Measurements from ENCODE around the gene KCNK6.

Gene KCNK6

DNA sequence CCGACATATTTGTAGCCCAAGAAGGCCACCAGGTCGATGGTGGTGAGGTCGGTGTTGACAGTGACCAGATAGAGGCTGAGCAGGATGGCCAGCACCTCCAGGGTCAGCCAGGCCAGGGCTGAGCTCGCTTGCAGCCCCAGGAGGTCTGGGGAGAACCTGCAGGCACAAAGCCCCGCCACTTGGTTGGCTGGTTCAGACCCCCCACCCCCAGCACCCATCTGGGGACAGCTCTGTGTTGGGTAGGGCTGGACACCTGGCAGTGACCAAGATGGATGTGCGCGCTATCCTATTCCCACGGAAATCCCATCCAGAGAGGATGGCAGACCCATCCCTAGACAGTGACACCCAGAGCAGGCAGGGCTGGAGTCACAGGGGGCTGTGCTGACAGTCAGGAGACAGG, 12.0 kb upstream of the KCNK6 start:
- H3K27me3 Mint-ChIP-seq: no peaks in the 10 kb centered on the region
- peaks cover 8% of the 10 kb centered on the region for H3K4me1 Mint-ChIP-seq
- DNase-seq: no peak
- peaks cover 15% of the 10 kb centered on the region for H3K36me3 Mint-ChIP-seq
- H3K4me3 Mint-ChIP-seq: no peak overlapping the region
- H3K9me3 Mint-ChIP-seq: no peaks in the 10 kb centered on the region
- no peak overlapping the region for H3K27ac Mint-ChIP-seq
- CTCF ChIA-PET: no interaction called here

DNA sequence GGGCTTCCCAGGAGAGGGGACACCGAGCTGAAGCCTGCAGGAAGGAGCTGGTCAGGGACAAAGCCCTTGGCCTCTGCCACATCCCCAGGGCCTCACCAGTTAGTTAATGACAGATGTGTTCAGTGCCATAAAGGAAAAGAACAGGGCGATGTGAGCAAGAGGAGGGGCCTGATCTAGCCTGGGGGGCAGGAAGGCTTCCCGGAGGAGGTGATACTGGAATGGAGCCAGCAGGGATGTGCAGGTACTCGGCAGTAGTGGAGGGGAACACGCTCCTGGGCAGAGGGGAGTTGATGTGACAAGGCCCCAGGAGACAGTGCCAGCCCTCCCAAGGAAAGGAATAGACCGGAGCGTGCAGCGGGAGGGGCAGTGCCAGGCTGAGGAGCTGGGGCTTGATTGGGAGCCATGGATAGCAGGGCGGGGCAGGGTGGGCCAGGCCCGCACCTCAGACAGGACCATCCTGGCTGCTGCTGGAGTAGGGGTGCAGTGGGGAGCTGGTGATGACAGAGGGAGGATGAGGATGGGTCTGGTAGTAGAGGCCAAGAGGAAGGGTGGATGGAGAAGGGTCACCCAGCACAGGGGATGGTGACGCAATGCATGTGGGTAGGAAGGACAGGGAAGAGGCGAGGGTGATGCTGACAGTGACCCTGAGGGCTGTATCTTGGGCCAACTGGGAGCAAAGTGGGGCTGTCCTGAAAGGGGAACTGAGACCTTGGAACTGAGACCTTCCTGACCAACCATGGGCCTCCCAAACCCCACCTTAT, 11.5 kb upstream of the KCNK6 start:
- CTCF ChIA-PET: no interaction called here

DNA sequence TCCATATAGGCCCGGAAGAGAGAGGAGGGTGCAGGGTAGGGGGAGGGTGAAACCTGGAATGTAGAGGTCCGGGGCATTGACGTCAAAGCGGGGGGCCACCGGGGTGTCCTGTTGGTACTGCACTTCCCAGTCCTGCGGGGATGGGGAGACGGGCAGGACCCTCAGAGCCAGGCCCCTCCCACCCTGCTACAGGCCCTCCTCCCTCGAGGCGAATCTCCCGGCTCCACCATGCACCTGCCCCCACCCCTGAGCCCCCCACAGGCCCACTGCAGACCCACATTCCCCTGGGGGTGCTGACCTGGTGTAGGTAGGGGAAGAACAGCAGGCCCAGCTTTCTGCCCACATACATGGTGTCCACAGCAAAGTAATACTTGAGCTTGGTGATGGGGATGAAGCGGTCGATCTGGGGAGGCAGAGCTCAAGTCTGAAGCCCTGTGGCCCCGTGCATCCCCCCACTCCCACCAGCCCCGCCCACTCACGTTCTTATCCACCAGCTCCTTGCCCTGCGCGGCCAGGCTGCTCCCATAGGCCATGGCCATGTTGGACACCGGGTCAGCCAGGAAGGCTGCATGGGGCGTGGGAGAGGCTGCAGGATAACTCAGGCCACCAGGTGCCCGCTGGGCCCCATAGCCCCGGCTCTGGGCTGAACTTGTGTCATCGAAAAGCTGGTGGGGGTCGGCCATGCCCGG, 10.6 kb upstream of the KCNK6 start:
- DNase-seq: no peak
- no peak overlapping the region for H3K4me3 Mint-ChIP-seq
- H3K27me3 Mint-ChIP-seq: no peaks in the 10 kb centered on the region
- CTCF ChIA-PET: no interaction called here
- no peak overlapping the region for H3K27ac Mint-ChIP-seq
- H3K4me1 Mint-ChIP-seq: peaks cover 18% of the 10 kb centered on the region
- H3K9me3 Mint-ChIP-seq: no peaks in the 10 kb centered on the region
- peaks cover 18% of the 10 kb centered on the region for H3K36me3 Mint-ChIP-seq

More for the DNA sequence above, 11.5 kb upstream of the KCNK6 start:
- Mint-ChIP-seq H3K9me3 (no peaks in the 10 kb centered on the region), H3K27me3 (no peaks in the 10 kb centered on the region), H3K4me1 (peaks cover 11% of the 10 kb centered on the region), H3K27ac (peak overlapping the region; percentile 33), H3K36me3 (peaks cover 15% of the 10 kb centered on the region), H3K4me3 (no peak overlapping the region)
- DNase-seq: no peak

DNA sequence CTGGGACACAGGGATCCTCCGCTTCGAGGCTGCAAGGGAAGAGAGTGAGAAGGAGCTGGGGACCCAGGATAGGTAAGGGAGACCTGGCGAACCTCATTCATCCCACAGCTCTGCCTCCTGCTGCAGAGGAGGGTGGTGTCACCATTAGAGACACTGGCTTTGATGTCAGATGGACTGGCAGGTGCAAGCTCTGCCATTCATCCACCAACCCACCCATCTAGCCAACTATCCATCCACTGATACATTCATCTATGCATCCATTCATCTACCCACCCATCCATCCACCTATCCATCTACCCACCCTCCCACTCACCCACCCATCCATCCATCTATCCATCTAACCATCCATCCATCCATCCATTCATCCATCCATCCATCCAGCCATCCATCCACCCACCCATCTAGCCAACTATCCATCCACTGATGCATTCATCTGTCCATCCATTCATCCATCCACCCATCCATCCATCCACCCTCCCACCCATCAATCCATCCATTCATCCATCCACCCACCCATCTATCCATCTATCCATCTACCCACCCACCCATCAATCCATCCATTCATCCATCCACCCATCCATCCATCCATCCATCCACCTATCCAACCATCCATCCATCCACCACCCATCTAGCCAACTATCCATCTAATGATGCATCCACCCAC, 9.9 kb upstream of the KCNK6 start:
- no peaks in the 10 kb centered on the region for H3K27me3 Mint-ChIP-seq
- H3K9me3 Mint-ChIP-seq: no peaks in the 10 kb centered on the region
- H3K36me3 Mint-ChIP-seq: peaks cover 19% of the 10 kb centered on the region
- CTCF ChIA-PET: interaction anchor here (1.6 kb wide), 1 partner anchor 93 kb away, joined by 3 read pairs; the partner anchor contains the start of gene FAM98C
- H3K4me1 Mint-ChIP-seq: peaks cover 21% of the 10 kb centered on the region
- H3K27ac Mint-ChIP-seq: no peak overlapping the region
- H3K4me3 Mint-ChIP-seq: no peak overlapping the region
- no peak for DNase-seq

DNA sequence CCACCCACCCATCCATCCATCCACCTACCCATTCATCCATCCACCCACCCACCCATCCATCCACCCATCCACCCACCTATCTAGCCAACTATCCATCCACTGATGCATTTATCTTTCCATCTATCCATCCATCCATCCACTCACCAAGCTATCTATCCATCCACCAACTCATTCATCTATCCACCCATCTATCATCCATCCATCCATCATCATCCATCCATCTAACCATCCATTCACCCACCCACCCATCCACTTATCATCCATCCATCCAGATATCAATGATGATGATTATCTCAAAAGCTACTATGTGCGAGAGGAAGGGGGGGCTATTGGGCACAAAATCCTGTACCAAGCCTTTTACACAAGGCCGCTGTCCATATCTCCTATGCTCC, 9.4 kb upstream of the KCNK6 start:
- Mint-ChIP-seq H3K27ac (no peak overlapping the region), H3K9me3 (no peaks in the 10 kb centered on the region), H3K36me3 (peaks cover 19% of the 10 kb centered on the region), H3K4me1 (peaks cover 24% of the 10 kb centered on the region), H3K4me3 (no peak overlapping the region), H3K27me3 (no peaks in the 10 kb centered on the region)
- CTCF ChIA-PET: interaction anchor here (1.6 kb wide), 1 partner anchor 93 kb away, joined by 3 read pairs; the partner anchor contains the start of gene FAM98C
- DNase-seq: no peak

DNA sequence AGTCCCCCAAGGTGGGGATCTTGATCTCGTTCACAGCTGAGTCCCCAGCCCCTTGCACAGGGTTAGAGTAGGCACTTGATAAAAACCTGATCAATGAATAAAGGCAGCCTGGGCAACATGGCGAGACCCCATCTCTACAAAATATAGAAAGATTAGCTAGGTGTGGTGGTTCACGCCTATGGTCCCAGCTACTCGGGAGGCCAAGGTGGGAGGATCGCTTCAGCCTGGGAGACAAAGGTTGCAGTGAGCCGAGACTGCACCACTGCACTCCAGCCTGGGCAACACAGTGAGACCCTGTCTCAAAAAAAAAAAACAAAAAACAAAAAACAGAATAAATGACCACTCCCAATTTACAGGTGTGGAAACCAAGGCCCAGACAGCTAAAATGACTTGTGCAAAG, 8.7 kb upstream of the KCNK6 start:
- CTCF ChIA-PET: interaction anchor here (1.6 kb wide), 1 partner anchor 92 kb away, joined by 3 read pairs; the partner anchor contains the start of gene FAM98C
- H3K9me3 Mint-ChIP-seq: no peaks in the 10 kb centered on the region
- peaks cover 26% of the 10 kb centered on the region for H3K4me1 Mint-ChIP-seq
- peaks cover 19% of the 10 kb centered on the region for H3K36me3 Mint-ChIP-seq
- no peak for DNase-seq
- H3K27me3 Mint-ChIP-seq: no peaks in the 10 kb centered on the region
- H3K4me3 Mint-ChIP-seq: no peak overlapping the region
- no peak overlapping the region for H3K27ac Mint-ChIP-seq

DNA sequence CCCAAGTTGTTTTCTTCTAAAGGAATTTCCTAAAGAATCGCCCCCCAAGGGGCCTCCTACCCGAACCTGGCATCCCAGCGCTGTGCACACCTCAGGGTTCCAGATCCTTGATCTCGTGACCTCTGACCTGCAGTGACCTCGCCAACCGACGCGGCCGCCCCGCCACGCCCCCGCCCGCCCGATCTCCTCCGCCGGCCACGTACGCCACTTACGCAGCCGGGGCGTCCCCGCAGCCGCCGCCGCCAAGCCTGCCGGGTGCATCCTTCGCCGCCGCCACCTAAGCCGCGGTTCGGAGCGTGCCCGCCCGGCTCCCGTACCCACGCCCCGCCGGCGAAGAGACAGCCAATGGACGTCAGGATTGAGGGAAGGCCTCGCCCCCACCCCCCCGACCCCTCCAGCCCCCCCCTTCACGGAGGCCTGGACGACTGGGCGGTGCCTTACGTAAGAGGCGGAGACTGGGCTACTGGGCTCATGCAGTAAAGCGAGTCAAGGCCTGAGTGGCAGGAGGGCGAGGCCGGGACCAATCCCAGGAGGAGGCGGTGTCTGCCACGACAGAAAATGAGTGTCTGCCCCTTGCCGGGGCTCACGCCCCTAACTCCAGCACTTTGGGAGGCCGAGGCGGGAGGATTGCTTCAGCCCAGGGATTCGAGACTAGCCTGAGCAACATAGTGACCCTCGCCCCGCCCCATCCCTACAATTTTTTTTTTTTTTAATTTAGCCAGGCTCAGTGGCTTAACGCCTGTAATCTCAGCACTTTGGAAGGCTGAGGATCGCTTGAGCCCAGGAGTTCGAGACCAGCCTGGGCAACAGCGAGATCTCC, 3.8 kb upstream of the KCNK6 start, which contains the start of gene YIF1B:
YIF1B (minus strand) TSS at position 291 of the 820 bp plus-strand sequence; CDS start at position 261, 30 bp downstream.
- no peaks in the 10 kb centered on the region for H3K9me3 Mint-ChIP-seq
- peak within 1 kb of the TSS; percentile 90 for H3K27ac Mint-ChIP-seq
- H3K27me3 Mint-ChIP-seq: peaks cover 3% of the 10 kb centered on the region
- DNase-seq: peak; percentile 97
- CTCF ChIA-PET: no interaction called here
- peaks cover 61% of the 10 kb centered on the region for H3K4me1 Mint-ChIP-seq
- H3K4me3 Mint-ChIP-seq: peak within 1 kb of the TSS; percentile 76
- peaks cover 10% of the 10 kb centered on the region for H3K36me3 Mint-ChIP-seq

DNA sequence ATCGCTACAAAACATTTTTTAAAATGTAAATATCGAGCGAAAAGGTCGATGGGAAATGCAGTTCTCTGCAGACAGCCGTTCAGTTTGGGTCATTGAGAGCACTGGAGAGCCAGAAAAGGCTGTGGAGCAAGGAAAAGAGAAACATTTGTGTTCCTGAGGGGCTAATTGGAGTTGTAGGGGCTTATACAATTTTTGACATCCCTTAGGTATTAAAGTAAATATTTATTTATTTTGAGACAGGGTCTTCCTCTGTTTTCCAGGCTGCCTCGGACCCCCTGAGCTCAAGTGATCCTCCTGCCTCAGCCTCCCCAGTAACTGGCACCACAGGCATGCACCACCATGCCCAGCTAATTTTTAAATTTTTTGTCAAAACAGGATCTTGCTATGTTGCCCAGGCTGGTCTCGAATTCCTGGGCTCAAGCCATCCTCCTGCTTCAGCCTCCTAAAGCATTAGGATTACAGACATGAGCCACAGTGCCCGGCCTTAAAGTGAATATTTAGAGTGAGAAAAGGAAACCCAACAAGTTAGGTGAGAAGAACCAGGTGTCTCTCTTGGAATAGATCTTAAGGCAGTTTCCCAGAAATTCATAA, 3.1 kb upstream of the KCNK6 start:
- Mint-ChIP-seq H3K36me3 (peaks cover 8% of the 10 kb centered on the region), H3K4me3 (peak overlapping the region; percentile 76), H3K4me1 (peaks cover 68% of the 10 kb centered on the region), H3K9me3 (no peaks in the 10 kb centered on the region), H3K27me3 (peaks cover 3% of the 10 kb centered on the region), H3K27ac (peak overlapping the region; percentile 90)
- CTCF ChIA-PET: no interaction called here
- no peak for DNase-seq

DNA sequence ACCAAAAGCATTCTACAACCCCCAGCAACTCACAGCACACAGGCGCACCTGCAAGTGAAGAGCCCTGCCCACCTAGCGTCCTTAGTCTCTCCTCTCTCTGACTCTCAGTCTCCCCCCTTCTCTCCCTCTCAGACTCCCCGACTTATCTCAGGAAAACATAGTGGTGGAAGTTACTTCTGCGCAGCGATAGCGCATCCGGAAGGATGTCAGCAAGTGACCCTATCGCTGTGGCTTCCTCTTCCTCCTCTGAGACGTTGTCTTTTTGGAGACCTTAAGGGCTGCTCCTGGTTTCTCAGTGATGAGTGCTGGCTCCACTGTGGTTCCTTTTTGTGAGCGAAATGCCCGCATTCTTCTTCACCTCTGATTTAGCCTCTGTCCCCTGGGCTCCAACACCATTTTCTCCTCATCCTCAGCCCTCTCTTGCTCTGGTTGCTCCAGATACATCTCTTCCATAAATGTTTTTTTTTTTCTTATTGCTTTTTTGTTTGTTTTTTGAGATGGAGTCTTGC, 2.5 kb upstream of the KCNK6 start:
- peaks cover 3% of the 10 kb centered on the region for H3K27me3 Mint-ChIP-seq
- H3K9me3 Mint-ChIP-seq: no peaks in the 10 kb centered on the region
- DNase-seq: peak; percentile 62
- H3K27ac Mint-ChIP-seq: peak overlapping the region; percentile 90
- peaks cover 11% of the 10 kb centered on the region for H3K36me3 Mint-ChIP-seq
- H3K4me3 Mint-ChIP-seq: peak overlapping the region; percentile 76
- CTCF ChIA-PET: interaction anchor here (1.9 kb wide), 1 partner anchor 18 kb away, joined by 8 read pairs; the partner anchor contains the start of gene CATSPERG
- H3K4me1 Mint-ChIP-seq: peaks cover 74% of the 10 kb centered on the region

DNA sequence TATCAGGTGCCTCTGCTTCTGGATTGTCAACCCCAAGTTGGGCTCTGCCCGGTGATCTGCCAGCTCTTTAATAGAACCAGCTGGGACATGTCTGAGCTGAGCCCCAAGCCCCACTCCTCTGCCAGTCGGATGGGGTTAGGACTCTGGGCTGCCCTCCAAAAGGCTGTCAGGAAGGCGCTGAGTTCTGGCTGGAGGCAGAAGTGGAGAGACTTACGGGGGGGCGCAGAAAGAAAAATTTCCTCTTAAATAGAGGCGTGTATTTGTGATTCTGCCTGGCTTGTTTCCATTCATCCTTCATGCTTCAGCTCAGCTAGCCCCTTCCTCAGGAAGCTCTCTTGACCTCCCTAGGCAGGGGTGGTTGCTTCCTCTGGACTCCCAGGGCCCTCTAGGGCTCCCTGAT, 985 bp upstream of the KCNK6 start:
- Mint-ChIP-seq H3K9me3 (no peaks in the 10 kb centered on the region), H3K27ac (peak overlapping the region; percentile 74), H3K36me3 (peaks cover 9% of the 10 kb centered on the region), H3K4me1 (peaks cover 69% of the 10 kb centered on the region), H3K4me3 (peak overlapping the region; percentile 84), H3K27me3 (peaks cover 3% of the 10 kb centered on the region)
- CTCF ChIA-PET: interaction anchor here (0.9 to 1.9 kb wide), 3 partner anchors 12 to 74 kb away, joined by 3 to 8 read pairs (median 4); partner anchors contain the start of gene CATSPERG
- no peak for DNase-seq

DNA sequence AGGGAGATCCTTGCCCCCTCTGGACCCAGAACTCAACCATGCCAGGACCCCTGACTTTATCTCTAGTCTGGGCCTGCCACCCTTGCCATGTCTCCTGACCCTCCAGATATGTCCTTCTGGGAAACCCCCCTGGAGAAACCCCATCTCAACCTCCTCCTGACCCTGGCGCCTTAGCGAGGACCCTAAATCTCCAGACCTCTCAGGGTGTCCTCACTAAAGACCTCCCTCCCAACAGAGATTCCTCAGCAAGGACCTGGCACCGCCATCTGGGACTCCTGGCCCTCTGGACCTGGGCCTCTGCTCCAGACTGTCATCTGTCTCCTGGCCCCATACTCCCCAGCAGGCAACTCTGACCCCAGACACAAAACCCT, 1.3 kb downstream of the KCNK6 start:
- peak overlapping the region; percentile 84 for H3K4me3 Mint-ChIP-seq

DNA sequence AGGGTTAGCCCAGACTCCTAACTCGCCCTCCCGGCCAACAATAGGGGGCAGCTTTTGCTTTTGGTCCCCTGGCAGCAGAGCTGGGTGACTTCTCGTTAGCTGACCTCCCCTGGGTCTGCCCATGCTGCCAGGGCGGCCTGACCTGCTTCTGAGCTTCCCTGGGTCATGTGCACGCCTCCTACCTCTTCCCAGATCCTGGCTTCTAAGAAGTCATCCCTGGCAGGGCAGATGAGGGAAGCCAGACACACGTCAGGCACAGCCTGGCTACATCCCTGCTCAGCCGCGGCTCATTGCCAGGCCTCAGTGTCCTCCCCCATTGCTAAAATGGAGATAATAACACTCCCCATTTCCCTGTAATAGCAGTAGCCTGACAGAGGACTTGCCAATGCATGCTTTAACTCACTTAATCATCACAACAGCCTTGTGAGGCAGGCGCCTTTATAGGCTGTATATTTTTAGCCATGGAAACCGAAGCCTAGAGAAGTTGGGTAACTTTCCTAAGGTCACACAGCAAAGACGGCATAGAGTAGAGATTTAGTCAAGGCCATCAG, 2.1 kb downstream of the KCNK6 start:
- peaks cover 52% of the 10 kb centered on the region for H3K4me1 Mint-ChIP-seq
- peak overlapping the region; percentile 84 for H3K4me3 Mint-ChIP-seq
- CTCF ChIA-PET: interaction anchor here (0.9 to 1.2 kb wide), 2 partner anchors 78 kb away, joined by 3 to 4 read pairs; no protein-coding TSS in a partner anchor
- no peaks in the 10 kb centered on the region for H3K9me3 Mint-ChIP-seq
- peaks cover 15% of the 10 kb centered on the region for H3K36me3 Mint-ChIP-seq
- DNase-seq: no peak
- peaks cover 3% of the 10 kb centered on the region for H3K27me3 Mint-ChIP-seq
- no peak overlapping the region for H3K27ac Mint-ChIP-seq

More for the DNA sequence above, 1.3 kb downstream of the KCNK6 start:
- CTCF ChIA-PET: interaction anchor here (0.8 to 0.9 kb wide), 2 partner anchors 56 to 77 kb away, joined by 3 read pairs; no protein-coding TSS in a partner anchor
- peaks cover 3% of the 10 kb centered on the region for H3K27me3 Mint-ChIP-seq
- peaks cover 59% of the 10 kb centered on the region for H3K4me1 Mint-ChIP-seq
- H3K27ac Mint-ChIP-seq: no peak overlapping the region
- H3K36me3 Mint-ChIP-seq: peaks cover 15% of the 10 kb centered on the region
- H3K9me3 Mint-ChIP-seq: no peaks in the 10 kb centered on the region
- DNase-seq: no peak

DNA sequence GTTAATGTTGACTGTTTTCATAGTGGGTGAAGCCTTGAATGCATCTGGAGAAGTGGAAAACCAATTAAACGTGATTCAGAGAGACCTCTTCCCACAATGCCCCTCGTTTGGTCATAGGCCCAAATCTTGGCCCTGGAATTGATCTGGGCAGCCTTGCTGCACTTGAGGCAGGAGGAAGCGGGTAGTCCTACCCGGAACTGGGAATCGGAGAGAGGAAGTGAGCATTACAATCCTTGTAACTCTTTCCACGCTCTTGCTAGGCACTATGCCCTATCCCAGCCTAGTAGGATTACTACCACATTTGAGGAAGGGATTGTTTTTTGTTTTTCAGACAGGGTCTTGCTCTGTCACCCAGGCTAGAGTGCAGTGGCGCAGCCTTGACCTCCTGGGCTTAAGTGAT, 3.6 kb downstream of the KCNK6 start:
- no peak overlapping the region for H3K4me3 Mint-ChIP-seq
- H3K36me3 Mint-ChIP-seq: peaks cover 22% of the 10 kb centered on the region
- no peak overlapping the region for H3K27ac Mint-ChIP-seq
- H3K27me3 Mint-ChIP-seq: peaks cover 3% of the 10 kb centered on the region
- no peak for DNase-seq
- no peaks in the 10 kb centered on the region for H3K9me3 Mint-ChIP-seq
- CTCF ChIA-PET: no interaction called here
- peaks cover 38% of the 10 kb centered on the region for H3K4me1 Mint-ChIP-seq

Data from activated naive CD4-positive, alpha-beta T cell treated with anti-CD3 and anti-CD28 coated beads, Interleukin-2, amount 10 ng/mL, durations not matched to agents 7 days and 5 days (primary cell).